Upper lobe of left lung (tissue), 4 donors: ENCODE data around the gene SLC6A6.

ENCODE experiments used
- CTCF ChIP-seq, 6 experiments: fragments of 450-650 bp in 4 of 6; fragments of 200-600 bp in 2 of 6; sonication (generic) in 2 of 6; IDR thresholded peaks; one replicate each; pipeline ENCODE4 v1.5.1; 2016 to 2019; ENCODE audit warnings: antibody characterized with exemption in 6 of 6
- EP300 ChIP-seq, 4 donors: sonication (generic); formaldehyde crosslinking; IDR thresholded peaks; one replicate each; pipeline ENCODE4 v1.5.1; 2017; ENCODE audit warnings: antibody characterized with exemption in 4 of 4, control low read depth in 2 of 4
- POLR2A ChIP-seq, 4 donors: fragments of 450-650 bp; IDR thresholded peaks; one replicate each; pipeline ENCODE4 v1.5.1; 2016 to 2017; ENCODE audit warnings: antibody characterized with exemption in 4 of 4, mild to moderate bottlenecking in 2 of 4

DNA sequence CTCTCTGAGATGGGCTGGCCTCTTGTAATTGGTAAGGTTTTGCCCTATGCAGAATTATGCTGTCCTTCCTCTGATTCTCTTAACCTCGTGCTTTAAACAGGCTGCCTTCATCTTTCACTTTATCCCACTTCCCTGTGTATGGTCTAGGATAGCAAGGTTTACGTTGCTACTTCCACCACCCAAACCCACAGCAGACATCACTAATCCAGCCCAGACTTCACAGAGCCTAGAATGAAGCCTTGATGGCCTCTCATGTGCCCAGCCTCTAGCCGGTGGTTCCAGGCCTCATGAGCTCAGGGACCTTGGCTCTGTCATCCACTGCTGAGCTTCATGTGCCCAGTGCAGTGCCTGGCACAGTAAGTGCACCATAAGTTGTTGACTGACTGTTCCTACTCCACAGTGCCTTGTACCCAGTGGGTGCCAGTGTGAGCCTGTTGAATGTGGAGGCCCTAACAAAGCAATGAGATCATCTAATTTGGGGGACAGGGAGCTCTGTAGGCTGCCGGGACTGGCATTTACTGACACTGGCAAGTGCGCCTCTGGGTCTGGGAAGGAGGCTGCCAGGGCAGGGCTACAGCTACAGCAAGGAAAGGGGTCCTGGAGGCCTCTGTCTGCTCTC, 12.5 kb downstream of the SLC6A6 start:
- TF ChIP-seq POLR2A (IDR thresholded peaks at IDR 0.05) (no peak), CTCF (IDR thresholded peaks at IDR 0.05) (no peak), EP300 (IDR thresholded peaks at IDR 0.05) (no peak)
